HG02759 (cell line): Measurements from ENCODE around the gene PARP16.

Experiments
- ATAC-seq: cut with Tn5 transposase; IDR thresholded peaks from one replicate; pipeline ENCODE4 v1.9.1; 2021; ENCODE audit warnings: mild to moderate bottlenecking, moderate library complexity; ENCODE audit not compliant: unreplicated experiment

The PARP16 gene

DNA sequence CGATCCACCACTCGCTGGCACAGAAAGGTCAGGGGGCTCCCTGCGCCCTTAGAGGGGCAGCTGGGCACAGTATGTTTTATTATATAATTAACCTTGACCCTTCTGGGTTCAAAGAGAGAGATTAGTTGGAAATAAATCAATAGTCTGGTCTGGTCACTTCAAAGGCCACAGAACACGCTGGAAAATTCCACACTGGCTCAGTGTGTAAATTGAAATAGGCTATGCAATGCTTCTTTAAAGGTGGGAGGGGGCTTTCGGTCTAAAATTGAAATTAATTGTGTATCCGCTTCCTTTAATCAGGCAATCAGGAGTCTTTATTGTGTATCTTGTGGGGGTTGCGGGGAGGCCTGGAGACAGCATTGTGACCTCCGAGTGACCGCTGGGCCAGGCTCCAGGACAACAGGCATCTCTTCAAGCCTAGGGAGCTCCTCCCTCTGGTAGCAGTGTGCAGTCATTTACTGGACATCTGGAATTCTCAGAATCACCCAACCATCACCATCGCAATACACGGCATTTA, 25.8 kb upstream of the PARP16 start:
- no peak for ATAC-seq

DNA sequence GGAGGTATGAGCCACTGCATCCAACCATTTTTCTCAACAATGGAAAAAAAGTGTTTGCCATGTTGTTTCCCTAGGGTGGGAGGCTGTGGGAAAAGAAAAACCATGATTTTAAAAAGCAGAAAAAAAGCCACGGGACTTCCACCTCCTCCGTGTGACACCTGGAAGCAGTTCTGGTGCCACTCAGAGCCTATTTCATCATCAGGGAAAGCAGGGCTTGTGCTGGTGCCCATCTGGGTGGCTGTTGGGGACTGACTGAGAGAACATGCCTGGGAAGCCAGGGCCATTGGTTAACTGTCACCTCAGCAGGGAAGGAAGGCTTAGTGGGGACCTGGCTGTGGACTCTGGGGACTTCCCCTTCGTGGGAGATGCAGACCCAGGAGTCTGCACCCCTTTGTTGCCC, 25.1 kb upstream of the PARP16 start:
- no peak for ATAC-seq

GRCh38 chr15:65310431-65311137, 23.9 kb upstream of the PARP16 start:
- ATAC-seq: no peak

- no peak for ATAC-seq
These were observed 23.3 kb upstream of the PARP16 start for GRCh38 chr15:65309882-65310418.

GRCh38 chr15:65307978-65308377, 21.3 kb upstream of the PARP16 start:
- ATAC-seq: no peak

DNA sequence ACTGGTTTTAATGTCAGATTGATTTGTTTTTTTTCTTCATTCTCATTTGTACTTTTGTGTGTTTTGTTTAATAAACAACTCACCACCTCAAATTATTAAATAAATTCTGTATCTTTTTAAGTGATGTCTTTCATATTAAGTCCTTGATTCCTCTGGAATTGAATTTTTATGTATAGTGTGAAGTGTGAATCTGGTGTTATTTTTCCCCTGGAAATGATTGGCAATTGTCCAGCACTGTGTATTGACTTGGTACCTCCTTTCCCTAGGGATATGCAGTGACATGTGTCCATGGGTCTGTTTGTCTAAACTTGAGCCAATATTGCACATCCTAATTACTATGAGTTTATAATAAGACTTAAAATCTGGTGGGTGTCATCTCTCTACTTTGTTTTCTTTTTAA, 19.9 kb upstream of the PARP16 start:
- no peak for ATAC-seq

- no peak for ATAC-seq
These were observed 19.1 kb upstream of the PARP16 start for GRCh38 chr15:65305776-65306175.

- no peak for ATAC-seq
These were observed 18.6 kb upstream of the PARP16 start for GRCh38 chr15:65305150-65305758.

DNA sequence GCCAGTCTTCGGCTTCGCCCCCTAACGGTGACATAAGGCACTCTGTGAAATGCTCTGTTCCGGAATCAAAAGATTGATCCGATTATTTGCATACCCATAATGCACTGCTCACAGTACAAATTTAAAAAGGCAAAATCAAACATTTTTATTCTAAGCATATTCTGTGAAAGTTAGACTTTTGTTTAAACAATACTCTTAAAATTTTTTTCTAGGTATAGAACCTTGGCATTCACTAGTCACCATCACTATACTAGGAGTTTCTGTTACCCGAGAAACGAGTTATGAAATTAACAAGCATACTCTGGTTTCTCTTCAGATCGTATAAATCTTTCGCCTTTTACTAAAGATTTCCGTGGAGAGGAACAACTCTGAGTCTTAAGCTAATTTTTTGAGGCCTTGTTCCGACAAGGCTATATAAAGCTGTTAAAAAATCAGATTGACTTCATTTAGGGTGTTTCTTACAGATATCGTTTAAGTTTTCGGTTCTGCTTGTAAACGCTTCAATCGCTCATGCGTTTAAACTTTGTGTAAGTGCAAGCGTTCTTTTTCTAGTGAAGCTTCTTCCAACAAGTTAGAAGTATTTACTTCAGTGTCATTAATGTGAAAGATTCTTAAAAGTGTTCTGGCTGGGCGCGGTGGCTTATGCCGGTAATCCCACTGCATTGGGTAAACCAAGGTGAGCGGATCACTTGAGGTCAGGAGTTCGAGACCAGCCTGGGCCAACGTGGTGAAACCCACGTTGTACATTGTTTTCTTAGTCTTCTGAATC, 17.9 kb upstream of the PARP16 start, which contains the start of gene RNU5B-1:
Gene RNU5B-1 (plus strand): TSS at position 297 of the 769 bp plus-strand sequence.
- ATAC-seq: peak; percentile 70

- peak; percentile 4 for ATAC-seq
These were observed 17.2 kb upstream of the PARP16 start for GRCh38 chr15:65303687-65304380.

DNA sequence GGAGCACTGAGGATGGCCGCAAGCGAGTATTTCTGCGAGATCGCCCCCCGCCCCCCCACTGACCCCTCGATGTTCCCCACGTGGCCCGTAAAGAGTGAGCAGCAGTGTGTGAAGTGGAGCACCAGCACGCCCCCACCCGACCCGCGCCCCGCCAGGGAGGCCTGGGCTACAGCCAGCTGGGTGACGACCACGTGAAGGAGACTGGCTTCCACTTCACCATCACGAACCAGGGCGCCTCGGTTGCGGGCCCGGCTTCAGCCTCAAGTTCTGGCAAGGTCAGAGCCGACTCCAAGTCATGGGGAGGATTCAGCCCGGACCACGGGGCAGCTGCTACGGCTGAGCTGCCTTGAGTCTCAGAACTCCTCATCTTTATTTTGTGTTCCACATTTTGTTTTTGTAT, 15.4 kb upstream of the PARP16 start:
- ATAC-seq: no peak

- no peak for ATAC-seq
These were observed 14.3 kb upstream of the PARP16 start for GRCh38 chr15:65300924-65301441.

- ATAC-seq: no peak
These were observed 12.0 kb upstream of the PARP16 start for GRCh38 chr15:65298731-65299130.

DNA sequence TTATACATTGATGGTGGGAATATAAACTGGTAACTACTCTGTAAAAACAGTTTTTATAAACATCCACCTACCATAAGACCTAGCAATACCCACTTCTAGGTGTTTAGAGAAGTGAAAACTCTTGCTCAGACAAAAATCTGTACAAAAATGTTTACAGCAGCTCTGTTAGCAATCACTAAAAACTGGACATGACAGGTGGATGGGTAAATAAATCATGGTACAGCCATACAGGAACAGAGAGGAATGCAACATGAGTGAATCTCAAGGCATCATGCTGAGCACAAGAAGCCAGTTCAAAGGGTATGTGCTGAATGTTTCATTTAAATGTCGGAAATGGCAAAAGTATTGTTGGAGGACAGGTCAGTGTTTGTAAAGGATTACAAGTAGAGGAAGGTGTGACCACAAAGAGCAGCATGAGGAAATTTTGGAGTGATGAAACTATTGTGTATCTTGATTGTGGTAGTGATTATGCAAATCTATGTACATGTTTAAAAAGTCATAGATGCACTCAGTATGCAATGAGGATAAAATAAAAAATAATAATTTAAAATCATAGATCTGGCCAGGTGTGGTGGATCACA, 6.3 kb upstream of the PARP16 start:
- no peak for ATAC-seq

DNA sequence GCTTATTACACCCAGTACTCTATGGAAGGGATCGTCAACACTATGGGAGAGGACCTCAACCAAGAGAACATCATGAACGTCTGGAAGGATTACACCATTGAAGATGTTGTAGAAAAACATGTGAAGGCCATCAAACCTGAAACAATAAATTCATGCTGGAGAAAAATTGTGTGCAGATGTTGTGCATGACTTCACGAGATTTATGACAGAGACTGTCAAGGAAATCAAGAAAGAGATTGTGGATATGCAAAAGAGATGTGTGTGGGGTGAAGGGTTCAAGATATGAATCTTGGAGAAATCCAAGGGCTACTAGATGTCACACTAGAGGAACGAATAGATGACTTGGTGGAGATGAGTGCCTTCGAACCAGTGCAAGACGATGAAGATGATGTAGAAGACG, 3.5 kb upstream of the PARP16 start:
- ATAC-seq: no peak

DNA sequence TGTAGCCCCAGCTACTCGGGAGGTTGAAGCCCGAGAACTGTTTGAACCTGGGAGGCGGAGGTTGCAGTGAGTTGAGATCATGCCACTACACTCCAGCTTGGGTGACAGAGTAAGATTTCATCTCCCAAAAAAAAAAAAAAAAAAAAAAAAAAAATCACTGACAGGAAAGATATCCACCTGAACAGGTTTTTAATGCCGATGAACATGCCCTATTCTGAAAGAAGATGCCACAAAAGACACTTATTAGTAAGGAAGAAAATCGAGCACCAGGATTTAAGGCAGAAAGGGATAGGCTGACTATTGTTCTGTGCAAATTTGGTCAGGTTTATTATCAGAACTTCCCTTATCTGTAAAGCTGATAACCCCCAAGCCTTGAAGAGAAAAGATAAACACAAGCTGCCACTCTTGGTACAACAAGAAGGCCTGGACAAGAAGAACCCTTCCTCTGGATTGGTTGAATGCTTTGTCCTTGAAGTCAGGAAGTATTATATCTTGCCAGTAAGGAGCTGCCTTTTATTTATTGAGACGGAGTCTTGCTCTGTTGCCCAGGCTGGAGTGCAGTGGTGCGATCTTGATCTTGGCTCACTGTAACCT, 2.7 kb upstream of the PARP16 start:
- no peak for ATAC-seq

- ATAC-seq: no peak
These were observed 805 bp upstream of the PARP16 start for GRCh38 chr15:65287520-65287855.

- ATAC-seq: peak; percentile 35
These were observed 497 bp downstream of the PARP16 start for GRCh38 chr15:65286069-65286703.

- ATAC-seq: no peak
These were observed 1.2 kb downstream of the PARP16 start for GRCh38 chr15:65285291-65286068.
